GM19324 (cell line): Measurements from ENCODE around the gene RAC3.

Experiments
- ATAC-seq: cut with Tn5 transposase; IDR thresholded peaks from one replicate; pipeline ENCODE4 v1.9.1; 2021; ENCODE audit warnings: mild to moderate bottlenecking, moderate library complexity; ENCODE audit not compliant: unreplicated experiment, low FRiP score

The RAC3 gene

GRCh38 chr17:82053556-82054263, 22.2 kb downstream of the RAC3 start:
- ATAC-seq, result no peak

GRCh38 chr17:82054351-82055022, 23.0 kb downstream of the RAC3 start:
- ATAC-seq, result no peak

- no peak for ATAC-seq
These were observed 23.8 kb downstream of the RAC3 start for GRCh38 chr17:82055023-82055964.

GRCh38 chr17:82055965-82056728, 24.7 kb downstream of the RAC3 start:
- ATAC-seq, result no peak

GRCh38 chr17:82056729-82057621, 25.5 kb downstream of the RAC3 start:
- no peak for ATAC-seq

GRCh38 chr17:82058230-82058854, 26.9 kb downstream of the RAC3 start:
- no peak for ATAC-seq

GRCh38 chr17:82058855-82059249, 27.4 kb downstream of the RAC3 start:
- ATAC-seq, result no peak

GRCh38 chr17:82059272-82060000, 28.0 kb downstream of the RAC3 start:
- no peak for ATAC-seq

GRCh38 chr17:82060001-82060380, 28.5 kb downstream of the RAC3 start:
- ATAC-seq, result no peak

GRCh38 chr17:82060614-82061013, 29.1 kb downstream of the RAC3 start:
- no peak for ATAC-seq

GRCh38 chr17:82061047-82061925, 29.8 kb downstream of the RAC3 start:
- ATAC-seq, result no peak

- ATAC-seq, result no peak
These were observed 30.9 kb downstream of the RAC3 start for GRCh38 chr17:82062076-82062983.

GRCh38 chr17:82062984-82063368, 31.5 kb downstream of the RAC3 start:
- ATAC-seq, result no peak

- no peak for ATAC-seq
These were observed 32.2 kb downstream of the RAC3 start for GRCh38 chr17:82063424-82064415.
